ENCODE results near the gene SEC23B. TPM values are rescaled to one million over a fixed set of nuclear protein-coding genes. Genes with fewer than 3 reads are reported as not detected.

SEC23B gene
- total and polyA plus RNA-seq, 2 of the 13 experiments (the other 11 are each of a cell fraction or from before 2014, with no cell fraction given) = 114 to 120 TPM

- TF ChIP-seq KIAA2018 (CRISPR knock-in tag; IDR thresholded peaks at IDR 0.05; ENCODE audit: borderline replicate concordance) = 0 out of 2 replicates have a peak, but pooled peaks have one; percentile 85
- TF ChIP-seq ZNF574 (CRISPR knock-in tag; IDR thresholded peaks at IDR 0.05) = peak; percentile 97
- TF ChIP-seq ADNP (CRISPR knock-in tag; IDR thresholded peaks at IDR 0.05) = no peak
- peak; percentile 93 for TF ChIP-seq PHF20 (CRISPR knock-in tag; IDR thresholded peaks at IDR 0.05)
- TF ChIP-seq POLR2G (IDR thresholded peaks at IDR 0.05; ENCODE audit: low read depth, low read length) = peak; percentile 97
- TF ChIP-seq RFXANK (CRISPR knock-in tag; IDR thresholded peaks at IDR 0.05) = peak; percentile 90
- peak; percentile 60; the same call in 1 of the 2 replicates for TF ChIP-seq KDM3A (CRISPR knock-in tag; IDR thresholded peaks at IDR 0.05; ENCODE audit: low read depth)
- peak; percentile 95 for TF ChIP-seq THAP11 (CRISPR knock-in tag; IDR thresholded peaks at IDR 0.05)
- TF ChIP-seq ZBTB33 (CRISPR knock-in tag; IDR thresholded peaks at IDR 0.05) = peak; percentile 58; the same call in 1 of the 2 replicates
- peak; percentile 35; the same call in 1 of the 2 replicates for TF ChIP-seq RNF2 (conservative IDR thresholded peaks at IDR 0.05; ENCODE audit: low read depth)
- no peak; the same call in none of the 2 replicates for TF ChIP-seq ZIK1 (CRISPR knock-in tag; IDR thresholded peaks at IDR 0.05; ENCODE audit: borderline replicate concordance, low read depth)
- TF ChIP-seq NCOR1 (IDR thresholded peaks at IDR 0.05; ENCODE audit: borderline replicate concordance, low read length) = peak; percentile 26; the same call in 1 of the 2 replicates
- TF ChIP-seq GPBP1L1 (CRISPR knock-in tag; IDR thresholded peaks at IDR 0.05) = no peak
- no peak for TF ChIP-seq PLRG1 (conservative IDR thresholded peaks at IDR 0.05)
These were observed at the start of gene SEC23B (continued) for GRCh38 chr20:18507218-18508191.
